Sigmoid colon (tissue), 7 donors: ENCODE data around the gene CENPO. TPM values are rescaled to one million over a fixed set of nuclear protein-coding genes. Genes with fewer than 3 reads are reported as not detected.
A peak's percentile ranks its signal among the peaks of the same experiment; 100 is the strongest.

Experiments used
- DNase-seq: peaks from one replicate; pipeline ENCODE4 v3.0.0-alpha.2; 2019
- H3K27ac ChIP-seq, 4 donors: fragments of 200-600 bp; sonication (generic); one replicate each; pipeline ENCODE4 v1.5.1; 2016 to 2019; ENCODE audit warnings: mild to moderate bottlenecking in 1 of 4
- H3K27me3 ChIP-seq, 3 donors: fragments of 200-600 bp; sonication (generic); one replicate each; pipeline ENCODE4 v1.5.1; 2019; ENCODE audit warnings: mild to moderate bottlenecking in 1 of 3
- H3K36me3 ChIP-seq, 4 donors: fragments of 200-600 bp; sonication (generic); one replicate each; pipeline ENCODE4 v1.5.1; 2016 to 2019
- H3K4me1 ChIP-seq, 4 donors: fragments of 200-600 bp; sonication (generic); one replicate each; pipeline ENCODE4 v1.5.1; 2017 to 2019
- H3K4me3 ChIP-seq, 4 donors: fragments of 200-600 bp; sonication (generic); one replicate each; pipeline ENCODE4 v1.5.1; 2017 to 2019; ENCODE audit warnings: mild to moderate bottlenecking in 2 of 4, moderate library complexity in 1 of 4
- H3K9me3 ChIP-seq, 4 donors: fragments of 200-600 bp in 3 of 4; sonication (generic) in 3 of 4; one replicate each; pipeline versions ENCODE4 v1.5.1 to v1.6.1; 2013 to 2019
- EP300 ChIP-seq, 4 donors: sonication (generic); formaldehyde crosslinking; IDR thresholded peaks; one replicate each; pipeline ENCODE4 v1.6.1; 2017; ENCODE audit warnings: antibody characterized with exemption in 4 of 4
- POLR2A ChIP-seq, 2 donors: fragments of 450-650 bp; IDR thresholded peaks; one replicate each; pipeline ENCODE4 v1.6.1; 2016; ENCODE audit warnings: antibody characterized with exemption in 2 of 2, mild to moderate bottlenecking in 2 of 2, moderate library complexity in 2 of 2
- POLR2AphosphoS5 ChIP-seq, 4 donors: sonication (generic); formaldehyde crosslinking; IDR thresholded peaks; one replicate each; pipeline ENCODE4 v1.6.1; 2017; ENCODE audit warnings: antibody characterized with exemption in 4 of 4
- WGBS, 2 donors: extraction: QIAGEN DNeasy Blood & Tissue Kit; methylation state at CpG; one replicate each; pipeline ENCODE4 v1.1.7; 2013; 5-methylcytosine and 5-hydroxymethylcytosine counted together
- intact Hi-C: fragments of 100-400 bp; cut with DNase I; formaldehyde crosslinking; loops from one replicate; pipeline ENCODE4 v1.15.1; 2023
- polyA plus RNA-seq, 3 donors: library from polyadenylated mRNA; stranded (reverse); fragments of 200-250 nt; gene quantifications; one replicate each; pipeline ENCODE4 v1.2.3, GENCODE V29; 2013
- total RNA-seq, 4 donors: library from RNA; depleted of rRNA; stranded (reverse); fragments of >200 nt; gene quantifications; one replicate each; pipeline ENCODE4 v1.1.0, GENCODE V29; 2016
- TF ChIP-seq, protein P1 (sequence below), 4 experiments: fragments of 450-650 bp in 3 of 4; fragments of 200-600 bp in 1 of 4; IDR thresholded peaks; one replicate each; pipeline ENCODE4 v1.5.1; 2016 to 2019; ENCODE audit warnings: antibody characterized with exemption in 4 of 4, mild to moderate bottlenecking in 3 of 4, moderate library complexity in 2 of 4
- donor health status: healthy with polysubstance abuse.
- donor health status: Bipolar disorder and iron deficiency.
- donor health status: healthy.

Gene CENPO
- total and polyA plus RNA-seq, 7 donors, result 0.49 to 10.4 (median 4.9) TPM

DNA sequence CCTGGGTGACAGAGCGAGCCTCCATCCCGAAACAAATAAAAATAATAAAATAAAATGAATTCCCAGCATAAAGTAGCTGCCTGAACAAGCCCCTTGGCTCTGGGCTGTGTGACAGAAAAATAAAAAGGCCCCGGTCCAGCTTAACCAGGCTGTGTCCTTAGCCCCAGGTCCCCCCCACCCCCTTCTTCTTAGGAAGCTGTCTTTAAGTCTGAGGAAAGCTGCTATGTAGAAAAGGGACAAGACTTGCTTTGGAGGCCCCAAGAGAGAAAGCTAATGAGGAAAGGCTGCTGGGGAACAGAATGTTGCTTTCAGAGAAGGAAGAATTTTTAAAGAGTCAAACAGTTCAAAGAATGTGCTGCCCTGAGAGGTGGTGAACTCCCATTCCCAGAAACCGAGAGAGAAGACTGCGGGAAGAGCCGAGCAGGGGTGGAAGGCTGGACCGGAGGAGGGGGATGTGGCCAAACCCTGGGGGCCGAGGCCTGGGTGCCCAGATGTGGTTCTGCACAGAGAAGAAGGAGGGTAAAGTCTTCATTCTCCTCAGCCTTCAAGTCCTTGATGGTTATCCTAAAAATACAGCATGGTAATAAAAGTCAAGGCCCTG is 61.9 kb downstream of the CENPO start:
- DNase-seq, result peak; percentile 53
- WGBS, 2 donors, result 87 to 90% methylated on average over 8 of the region's 8 CpGs
- TF ChIP-seq, protein P1, sequence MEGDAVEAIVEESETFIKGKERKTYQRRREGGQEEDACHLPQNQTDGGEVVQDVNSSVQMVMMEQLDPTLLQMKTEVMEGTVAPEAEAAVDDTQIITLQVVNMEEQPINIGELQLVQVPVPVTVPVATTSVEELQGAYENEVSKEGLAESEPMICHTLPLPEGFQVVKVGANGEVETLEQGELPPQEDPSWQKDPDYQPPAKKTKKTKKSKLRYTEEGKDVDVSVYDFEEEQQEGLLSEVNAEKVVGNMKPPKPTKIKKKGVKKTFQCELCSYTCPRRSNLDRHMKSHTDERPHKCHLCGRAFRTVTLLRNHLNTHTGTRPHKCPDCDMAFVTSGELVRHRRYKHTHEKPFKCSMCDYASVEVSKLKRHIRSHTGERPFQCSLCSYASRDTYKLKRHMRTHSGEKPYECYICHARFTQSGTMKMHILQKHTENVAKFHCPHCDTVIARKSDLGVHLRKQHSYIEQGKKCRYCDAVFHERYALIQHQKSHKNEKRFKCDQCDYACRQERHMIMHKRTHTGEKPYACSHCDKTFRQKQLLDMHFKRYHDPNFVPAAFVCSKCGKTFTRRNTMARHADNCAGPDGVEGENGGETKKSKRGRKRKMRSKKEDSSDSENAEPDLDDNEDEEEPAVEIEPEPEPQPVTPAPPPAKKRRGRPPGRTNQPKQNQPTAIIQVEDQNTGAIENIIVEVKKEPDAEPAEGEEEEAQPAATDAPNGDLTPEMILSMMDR (IDR thresholded peaks at IDR 0.05), result no peak
- TF ChIP-seq POLR2AphosphoS5 (IDR thresholded peaks at IDR 0.05) (peak in 2 of 4 donors; percentile 5 to 31), EP300 (IDR thresholded peaks at IDR 0.05) (peak in 1 of 4 donors; percentile 46), POLR2A (IDR thresholded peaks at IDR 0.05) (no peak)
- Histone ChIP-seq H3K27me3 (no peaks in the 10 kb centered on the region), H3K4me1 (peaks cover 0 to 10% (median 0%) of the 10 kb centered on the region in 4 donors), H3K36me3 (no peaks in the 10 kb centered on the region), H3K27ac (peak overlapping the region; percentile 41 to 65 (median 54)), H3K4me3 (no peak overlapping the region), H3K9me3 (no peaks in the 10 kb centered on the region)
- intact Hi-C loops, result no loop called here

DNA sequence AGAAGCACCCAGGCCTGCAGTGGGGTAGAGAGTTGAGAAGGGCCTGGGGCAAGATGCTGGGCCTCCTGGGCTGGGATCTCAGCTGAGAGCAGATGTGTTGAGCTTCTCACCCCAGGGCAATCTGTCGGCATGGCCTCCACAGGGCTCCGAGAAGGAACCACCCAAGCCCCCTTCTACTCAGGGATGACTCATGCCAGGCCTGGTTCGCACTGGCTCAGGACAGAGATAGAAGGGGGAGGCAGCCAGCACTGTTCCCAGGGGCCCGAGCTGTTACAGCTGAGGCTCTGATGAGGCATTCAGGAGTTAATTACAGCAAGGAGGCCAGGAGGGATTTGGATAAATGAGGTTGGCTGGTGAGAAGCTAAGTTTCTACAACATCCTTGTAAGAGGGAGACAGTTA is 62.5 kb downstream of the CENPO start:
- no peaks in the 10 kb centered on the region for H3K9me3 ChIP-seq
- TF ChIP-seq, protein P1 (IDR thresholded peaks at IDR 0.05), result no peak
- no peak for TF ChIP-seq POLR2A (IDR thresholded peaks at IDR 0.05)
- no peak for TF ChIP-seq POLR2AphosphoS5 (IDR thresholded peaks at IDR 0.05)
- TF ChIP-seq EP300 (IDR thresholded peaks at IDR 0.05), result no peak
- 65 to 85% methylated on average over 4 of the region's 4 CpGs for WGBS, 2 donors
- H3K4me3 ChIP-seq, result no peak overlapping the region
- H3K27ac ChIP-seq, result peak overlapping the region; percentile 41 to 65 (median 54)
- H3K4me1 ChIP-seq, result peaks cover 0 to 10% (median 0%) of the 10 kb centered on the region in 4 donors
- H3K36me3 ChIP-seq, result no peaks in the 10 kb centered on the region
- intact Hi-C loops, result no loop called here
- H3K27me3 ChIP-seq, result no peaks in the 10 kb centered on the region
- peak; percentile 70 for DNase-seq

DNA sequence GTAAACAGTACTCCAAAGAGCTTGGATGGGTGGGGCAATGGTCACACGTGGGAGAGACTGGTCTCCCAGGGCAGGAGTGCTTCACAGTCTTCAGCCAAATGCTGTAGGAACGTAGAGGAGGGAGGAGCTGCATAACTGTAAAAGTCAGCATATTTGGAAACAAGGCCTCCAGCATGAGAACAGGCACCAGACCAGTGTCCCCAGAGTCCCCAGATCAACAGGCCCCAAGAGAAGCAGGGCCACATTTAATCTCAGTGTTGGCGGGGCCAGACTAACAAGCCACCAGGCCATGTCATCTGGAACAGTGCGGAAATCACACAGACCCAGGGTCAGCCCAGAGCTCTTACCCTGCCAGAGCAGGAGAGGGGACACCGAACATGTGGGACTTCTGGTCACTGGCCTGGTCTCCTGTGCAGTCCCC is 63.6 kb downstream of the CENPO start:
- peak overlapping the region; percentile 41 to 65 (median 54) for H3K27ac ChIP-seq
- intact Hi-C loops, result no loop called here
- TF ChIP-seq POLR2A (IDR thresholded peaks at IDR 0.05), result no peak
- no peak for TF ChIP-seq EP300 (IDR thresholded peaks at IDR 0.05)
- TF ChIP-seq, protein P1 (IDR thresholded peaks at IDR 0.05), result no peak
- TF ChIP-seq POLR2AphosphoS5 (IDR thresholded peaks at IDR 0.05), result no peak

DNA sequence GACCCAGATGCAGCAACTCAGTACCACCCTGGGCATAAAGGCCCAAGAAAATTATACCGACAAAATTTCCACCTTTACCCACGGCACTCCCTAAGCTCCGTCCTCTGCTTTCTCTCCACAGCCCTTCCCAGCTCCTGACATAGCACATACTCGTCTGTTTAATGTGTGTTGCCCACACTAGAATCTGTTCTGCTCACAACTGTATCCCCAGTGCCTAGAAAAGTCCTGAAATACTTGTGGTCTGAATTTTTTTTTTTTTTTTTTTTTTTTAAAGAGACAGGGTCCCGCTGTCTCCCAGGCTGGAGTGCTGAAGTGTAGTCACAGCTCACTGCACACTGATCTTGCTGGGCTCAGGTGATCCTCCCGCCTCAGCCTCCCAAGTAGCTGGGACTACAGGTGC is 64.5 kb downstream of the CENPO start:
- H3K4me3 ChIP-seq, result no peak overlapping the region
- intact Hi-C loops, result no loop called here
- no peaks in the 10 kb centered on the region for H3K9me3 ChIP-seq
- no peaks in the 10 kb centered on the region for H3K27me3 ChIP-seq
- no peak for DNase-seq
- H3K36me3 ChIP-seq, result no peaks in the 10 kb centered on the region
- TF ChIP-seq, protein P1 (IDR thresholded peaks at IDR 0.05), result no peak
- peaks cover 0 to 22% (median 4%) of the 10 kb centered on the region in 4 donors for H3K4me1 ChIP-seq
- H3K27ac ChIP-seq, result peak overlapping the region in 1 of 4 donors; percentile 65
- 90 to 95% methylated on average over 6 of the region's 6 CpGs for WGBS, 2 donors

More for the DNA sequence above, 63.6 kb downstream of the CENPO start:
- 67 to 82% methylated on average over 5 of the region's 5 CpGs for WGBS, 2 donors
- H3K27me3 ChIP-seq, result no peaks in the 10 kb centered on the region
- H3K4me1 ChIP-seq, result peaks cover 0 to 21% (median 3%) of the 10 kb centered on the region in 4 donors
- H3K4me3 ChIP-seq, result no peak overlapping the region
- no peaks in the 10 kb centered on the region for H3K9me3 ChIP-seq
- H3K36me3 ChIP-seq, result no peaks in the 10 kb centered on the region
- no peak for DNase-seq

DNA sequence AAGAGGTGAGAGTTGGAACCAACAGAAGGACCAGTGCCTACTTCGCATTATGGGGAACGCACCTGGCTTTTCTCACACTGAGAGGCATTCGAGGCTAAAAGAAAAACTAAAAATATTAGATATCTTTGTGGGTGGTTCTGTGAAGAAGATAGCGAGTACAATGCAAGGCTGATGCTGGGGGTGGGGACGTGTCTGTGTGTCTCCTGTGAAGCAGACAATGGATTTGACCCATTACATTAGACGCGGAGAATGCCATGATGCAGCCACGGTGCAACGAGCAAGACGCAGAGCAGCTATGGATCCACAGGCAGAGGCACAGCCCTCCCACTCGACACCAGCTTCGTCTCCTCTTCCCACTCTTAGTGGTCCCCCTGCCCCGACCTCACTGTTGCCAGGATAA is 65.8 kb downstream of the CENPO start:
- TF ChIP-seq EP300 (IDR thresholded peaks at IDR 0.05) (no peak), POLR2AphosphoS5 (IDR thresholded peaks at IDR 0.05) (no peak)
- TF ChIP-seq, protein P1 (IDR thresholded peaks at IDR 0.05), result no peak
- no peaks in the 10 kb centered on the region for H3K36me3 ChIP-seq
- intact Hi-C loops, result no loop called here
- H3K27ac ChIP-seq, result peak overlapping the region in 1 of 4 donors; percentile 27
- no peak for DNase-seq
- H3K9me3 ChIP-seq, result no peaks in the 10 kb centered on the region
- H3K27me3 ChIP-seq, result no peaks in the 10 kb centered on the region
- H3K4me3 ChIP-seq, result no peak overlapping the region
- H3K4me1 ChIP-seq, result peaks cover 0 to 22% (median 4%) of the 10 kb centered on the region in 4 donors
- WGBS, 2 donors, result 95 to 97% methylated on average over 13 of the region's 13 CpGs
